Lung (tissue), 12 donors: ENCODE measurements around the gene STAT5B. TPM values are rescaled to one million over a fixed set of nuclear protein-coding genes. Genes with fewer than 3 reads are reported as not detected.

Experiments
- ATAC-seq: fragments of 200-7000 bp; cut with Tn5 transposase; one replicate; pipeline ENCODE4 v1.9.1; 2020; ENCODE audit warnings: moderate number of reproducible peaks; ENCODE audit not compliant: insufficient read depth, low FRiP score
- DNase-seq, 3 donors: peaks; one replicate each; pipeline ENCODE4 v3.0.0-alpha.2; 2013 to 2017
- H3K27ac ChIP-seq, 2 donors: one replicate each; pipeline ENCODE4 v1.5.1; 2013; ENCODE audit warnings: mild to moderate bottlenecking in 2 of 2, moderate library complexity in 2 of 2, control low read depth in 1 of 2, inconsistent platforms in 1 of 2, low read depth in 1 of 2, low read length in 1 of 2
- H3K27me3 ChIP-seq, 3 donors: one replicate each; pipeline ENCODE4 v1.5.1; 2013; ENCODE audit warnings: low read length in 2 of 3; ENCODE audit not compliant: control insufficient read depth in 3 of 3, insufficient read depth in 3 of 3
- H3K36me3 ChIP-seq, 4 donors: one replicate each; pipeline ENCODE4 v1.5.1; 2013; ENCODE audit warnings: low read length in 4 of 4, mild to moderate bottlenecking in 1 of 4, moderate library complexity in 1 of 4; ENCODE audit not compliant: control insufficient read depth in 4 of 4, insufficient read depth in 4 of 4
- H3K4me1 ChIP-seq, 5 donors: one replicate each; pipeline ENCODE4 v1.5.1; 2013; ENCODE audit warnings: low read length in 5 of 5, mild to moderate bottlenecking in 2 of 5, moderate library complexity in 1 of 5; ENCODE audit not compliant: control insufficient read depth in 5 of 5, insufficient read depth in 5 of 5
- H3K4me3 ChIP-seq: one replicate; pipeline ENCODE4 v1.5.1; 2013; ENCODE audit warnings: mild to moderate bottlenecking, control low read depth, moderate library complexity
- H3K9ac ChIP-seq, 2 donors: one replicate each; pipeline ENCODE4 v1.5.1; 2013; ENCODE audit warnings: low read length in 2 of 2, control low read depth in 1 of 2; ENCODE audit not compliant: insufficient read depth in 1 of 2
- H3K9me3 ChIP-seq, 4 donors: one replicate each; pipeline ENCODE4 v1.5.1; 2013; ENCODE audit warnings: low read length in 3 of 4, mild to moderate bottlenecking in 1 of 4, moderate library complexity in 1 of 4; ENCODE audit not compliant: control insufficient read depth in 4 of 4, insufficient read depth in 3 of 4
- CTCF ChIP-seq: IDR thresholded peaks from 2 replicates; pipeline ENCODE4 v1.5.1; 2012; ENCODE audit warnings: mild to moderate bottlenecking; ENCODE audit errors: control extremely low read depth, extremely low read depth
- WGBS, 2 donors: extraction: QIAGEN DNeasy Blood & Tissue Kit; methylation state at CpG; one replicate each; pipeline ENCODE4 v1.1.7; 2013; 5-methylcytosine and 5-hydroxymethylcytosine counted together
- polyA plus RNA-seq, 2 donors: library from polyadenylated mRNA; stranded (reverse); fragments of 200-250 nt; gene quantifications; one replicate each; pipeline ENCODE4 v1.2.1, GENCODE V29; 2013
- total RNA-seq, 2 donors: library from RNA; depleted of rRNA in 1 of 2; stranded (reverse); fragments of >200 nt in 1 of 2; gene quantifications; one replicate each; pipeline ENCODE4 v1.2.1, GENCODE V29; 2014 to 2021
- donor health status: control.
- donor health status: control.
- donor health status: Bipolar disorder and iron deficiency.
- donor health status: healthy.
- donor health status: DM: yes; HTN: yes; CAD: no.

STAT5B gene
- total and polyA plus RNA-seq, 4 donors, result 23.3 to 53.6 (median 48.1) TPM

GRCh38 chr17:42236760-42237159, 39.4 kb downstream of the STAT5B start:
- ATAC-seq (no peak), DNase-seq (no peak)
- Histone ChIP-seq H3K27ac (no peak overlapping the region), H3K27me3 (no peaks in the 10 kb centered on the region), H3K4me3 (no peak overlapping the region), H3K36me3 (peaks cover 0 to 2% (median 0%) of the 10 kb centered on the region in 4 donors), H3K9me3 (peaks cover 0 to 2% (median 0%) of the 10 kb centered on the region in 4 donors), H3K4me1 (peaks cover 0 to 18% (median 0%) of the 10 kb centered on the region in 5 donors), H3K9ac (no peak overlapping the region)
- 94 to 96% methylated on average over 7 of the region's 7 CpGs for WGBS, 2 donors
- no peak for TF ChIP-seq CTCF

DNA sequence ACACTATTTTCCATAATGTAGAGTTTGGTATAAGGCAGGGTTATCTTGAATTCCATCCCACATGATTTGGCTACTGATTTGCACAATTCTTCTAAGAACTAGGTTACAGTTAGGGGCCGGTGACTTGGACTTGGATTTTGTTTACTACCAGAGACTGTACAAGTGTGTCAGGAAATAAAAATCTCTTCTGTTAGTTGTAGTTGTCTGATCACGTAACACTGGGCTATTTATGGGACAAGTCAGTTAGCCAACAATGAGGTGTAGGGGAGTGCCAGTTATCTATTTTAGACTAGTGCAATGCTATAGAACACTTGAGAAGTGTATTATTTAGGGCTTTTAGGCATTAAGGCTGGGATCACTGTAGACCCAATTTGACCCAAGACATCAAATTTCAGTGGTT, 42.2 kb downstream of the STAT5B start:
- WGBS, 2 donors, result 44 to 49% methylated on average over 2 of the region's 2 CpGs
- Histone ChIP-seq H3K9me3 (no peaks in the 10 kb centered on the region), H3K27ac (no peak overlapping the region), H3K4me3 (no peak overlapping the region), H3K4me1 (peaks cover 0 to 15% (median 0%) of the 10 kb centered on the region in 5 donors), H3K36me3 (peaks cover 0 to 5% (median under 1%) of the 10 kb centered on the region in 4 donors), H3K9ac (no peak overlapping the region), H3K27me3 (no peaks in the 10 kb centered on the region)
- no peak for TF ChIP-seq CTCF
- no peak for DNase-seq
- ATAC-seq, result no peak

DNA sequence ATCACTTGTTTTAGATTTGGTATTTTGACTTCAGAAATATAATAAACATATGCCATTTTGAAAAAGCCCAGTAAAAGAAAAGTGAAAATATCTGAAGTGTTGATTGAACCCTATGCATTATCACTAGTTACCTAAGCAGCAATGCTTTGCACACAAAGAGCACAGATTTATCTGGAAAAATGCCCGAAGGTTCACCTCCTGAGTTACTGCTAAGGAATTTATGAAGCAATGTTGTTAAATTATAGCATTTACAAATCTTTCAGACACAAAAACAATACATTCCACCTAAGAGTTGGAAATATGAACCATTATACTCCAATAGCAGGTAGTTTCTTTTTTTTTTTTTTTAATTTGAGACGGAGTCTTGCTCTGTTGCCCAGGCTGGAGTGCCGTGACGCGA, 43.0 kb downstream of the STAT5B start:
- H3K27ac ChIP-seq, result no peak overlapping the region
- H3K4me1 ChIP-seq, result peaks cover 0 to 18% (median 3%) of the 10 kb centered on the region in 5 donors
- peaks cover 0 to 7% (median 2%) of the 10 kb centered on the region in 4 donors for H3K36me3 ChIP-seq
- no peaks in the 10 kb centered on the region for H3K9me3 ChIP-seq
- no peak for ATAC-seq
- no peaks in the 10 kb centered on the region for H3K27me3 ChIP-seq
- WGBS, 2 donors, result 93 to 98% methylated on average over 5 of the region's 5 CpGs
- no peak overlapping the region for H3K4me3 ChIP-seq
- no peak for DNase-seq
- TF ChIP-seq CTCF, result no peak
- no peak overlapping the region for H3K9ac ChIP-seq

DNA sequence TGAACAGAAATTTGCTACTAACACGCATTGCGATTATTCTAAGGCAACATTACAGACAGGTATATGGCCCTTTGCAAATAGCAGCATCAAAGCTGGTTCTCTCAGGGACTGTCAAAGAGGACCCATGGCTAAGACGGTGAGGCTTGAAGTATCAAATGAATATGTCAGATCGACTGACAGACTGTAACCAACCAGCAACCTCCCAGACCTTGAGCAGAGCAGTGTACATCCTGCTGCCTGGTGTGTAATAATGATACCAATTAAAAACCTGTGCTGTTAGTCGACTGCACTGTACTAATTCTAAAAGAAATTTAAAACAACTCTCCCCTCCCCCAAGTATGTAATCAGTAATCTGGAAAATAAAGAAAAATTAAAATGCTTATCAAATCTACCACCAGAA, 46.0 kb downstream of the STAT5B start:
- Histone ChIP-seq H3K9me3 (no peaks in the 10 kb centered on the region), H3K9ac (no peak overlapping the region), H3K27me3 (no peaks in the 10 kb centered on the region), H3K27ac (no peak overlapping the region), H3K4me1 (peaks cover 0 to 25% (median 3%) of the 10 kb centered on the region in 5 donors), H3K36me3 (peaks cover 0 to 8% (median 4%) of the 10 kb centered on the region in 4 donors), H3K4me3 (no peak overlapping the region)
- 85 to 92% methylated on average over 5 of the region's 5 CpGs for WGBS, 2 donors
- DNase-seq (no peak), ATAC-seq (no peak)
- TF ChIP-seq CTCF, result no peak
